ENCODE results near the gene C6orf89. TPM values are rescaled to one million over a fixed set of nuclear protein-coding genes. Genes with fewer than 3 reads are reported as not detected.

C6orf89 gene
- total RNA-seq, 1 experiment from 2014 or later, result 40.1 TPM

- BruUV-seq (replicated peaks), result no TSS peak
- ChIA-PET POLR2A (ENCODE audit: unreplicated experiment) (no interaction called here), CTCF (no interaction called here)
- intact Hi-C loops (cut with micrococcal nuclease; ENCODE audit: unreplicated experiment), result no loop called here
- Histone ChIP-seq H3K79me2 (ENCODE audit: low read depth) (no peaks in the 10 kb centered on the region), H3K27me3 (ENCODE audit: insufficient read depth, low read depth) (no peaks in the 10 kb centered on the region), H3F3A (ENCODE audit: insufficient read depth, low read depth) (peaks cover 15% of the 10 kb centered on the region; the same call in 1 of the 2 replicates), H2AFZ (no peak overlapping the region), H3K27ac (no peak overlapping the region), H3K9me3 (ENCODE audit: insufficient read depth, low read depth) (no peaks in the 10 kb centered on the region), H3K36me3 (ENCODE audit: low read depth) (no peaks in the 10 kb centered on the region), H3K4me3 (no peak overlapping the region), H3K9me2 (ENCODE audit: insufficient read depth) (no peaks in the 10 kb centered on the region), H4K20me1 (ENCODE audit: insufficient read depth) (no peaks in the 10 kb centered on the region; the same call in 1 of the 2 replicates), H3K4me1 (replicated peaks; ENCODE audit: insufficient read depth) (no peaks in the 10 kb centered on the region), H3K4me2 (no peak overlapping the region)
- DNase-seq, result no peak
- TF ChIP-seq EZH2 (IDR thresholded peaks at IDR 0.05; ENCODE audit: low read depth) (no peak), CTCF (conservative IDR thresholded peaks at IDR 0.05) (no peak)
Observed at GRCh38 chr6:36893976-36894932, 8.5 kb downstream of the C6orf89 start.

- ChIA-PET CTCF (no interaction called here), POLR2A (ENCODE audit: unreplicated experiment) (interaction anchor here (0.6 kb wide), 1 partner anchor 808 kb away, joined by 6 read pairs; no protein-coding TSS in a partner anchor)
- Histone ChIP-seq H2AFZ (no peak overlapping the region), H4K20me1 (ENCODE audit: insufficient read depth) (no peaks in the 10 kb centered on the region), H3K36me3 (ENCODE audit: low read depth) (peaks cover 9% of the 10 kb centered on the region; the same call in 1 of the 2 replicates), H3K4me3 (no peak overlapping the region), H3K9me2 (ENCODE audit: insufficient read depth) (no peaks in the 10 kb centered on the region), H3K9me3 (ENCODE audit: insufficient read depth, low read depth) (no peaks in the 10 kb centered on the region), H3K4me2 (no peak overlapping the region), H3K4me1 (replicated peaks; ENCODE audit: insufficient read depth) (no peaks in the 10 kb centered on the region), H3K27ac (no peak overlapping the region), H3K27me3 (ENCODE audit: insufficient read depth, low read depth) (no peaks in the 10 kb centered on the region), H3F3A (ENCODE audit: insufficient read depth, low read depth) (peaks cover 15% of the 10 kb centered on the region; the same call in 1 of the 2 replicates), H3K79me2 (ENCODE audit: low read depth) (no peaks in the 10 kb centered on the region)
- intact Hi-C loops (cut with micrococcal nuclease; ENCODE audit: unreplicated experiment), result no loop called here
- BruUV-seq (replicated peaks), result no TSS peak
- DNase-seq, result no peak
- TF ChIP-seq CTCF (conservative IDR thresholded peaks at IDR 0.05) (peak; percentile 55), EZH2 (IDR thresholded peaks at IDR 0.05; ENCODE audit: low read depth) (no peak)
Observed at GRCh38 chr6:36897609-36898008, 11.9 kb downstream of the C6orf89 start.

- intact Hi-C loops (cut with micrococcal nuclease; ENCODE audit: unreplicated experiment), result no loop called here
- H3K4me2 ChIP-seq, result no peak overlapping the region
- no peaks in the 10 kb centered on the region for H3K79me2 ChIP-seq (ENCODE audit: low read depth)
- H3K9me3 ChIP-seq (ENCODE audit: insufficient read depth, low read depth), result no peaks in the 10 kb centered on the region
- H3K4me3 ChIP-seq, result no peak overlapping the region
- no peaks in the 10 kb centered on the region for H3K4me1 ChIP-seq (replicated peaks; ENCODE audit: insufficient read depth)
- H3K36me3 ChIP-seq (ENCODE audit: low read depth), result peaks cover 17% of the 10 kb centered on the region
- H3K27me3 ChIP-seq (ENCODE audit: insufficient read depth, low read depth), result no peaks in the 10 kb centered on the region
- no peak overlapping the region for H2AFZ ChIP-seq
- ChIA-PET CTCF (no interaction called here), POLR2A (ENCODE audit: unreplicated experiment) (no interaction called here)
- 0 out of 2 replicates have a peak, but pooled peaks cover 4% of the 10 kb centered on the region for H4K20me1 ChIP-seq (ENCODE audit: insufficient read depth)
- no peak for DNase-seq
- H3K9me2 ChIP-seq (ENCODE audit: insufficient read depth), result no peaks in the 10 kb centered on the region
- BruUV-seq (replicated peaks), result no TSS peak
- H3K27ac ChIP-seq, result no peak overlapping the region
- TF ChIP-seq EZH2 (IDR thresholded peaks at IDR 0.05; ENCODE audit: low read depth), result no peak
- TF ChIP-seq CTCF (conservative IDR thresholded peaks at IDR 0.05), result no peak
- 0 out of 2 replicates have a peak, but pooled peaks cover 10% of the 10 kb centered on the region for H3F3A ChIP-seq (ENCODE audit: insufficient read depth, low read depth)
Observed at GRCh38 chr6:36904114-36904513, 18.4 kb downstream of the C6orf89 start.
